GM12864 (cell line): ENCODE data around the gene NEURL1B.

ENCODE experiments used
- DNase-seq: peaks from one replicate; pipeline ENCODE4 v3.0.0-alpha.2; 2011; ENCODE audit warnings: low read depth
- H3K4me3 ChIP-seq: 2 replicates; pipeline ENCODE4 v1.5.1; 2011; ENCODE audit warnings: mild to moderate bottlenecking, low read depth, low read length, control low read depth
- TF ChIP-seq, protein P1 (sequence below): IDR thresholded peaks from 2 replicates; pipeline ENCODE4 v1.5.1; 2011; ENCODE audit warnings: low read depth, mild to moderate bottlenecking, moderate library complexity, low read length, control low read depth, inconsistent platforms; ENCODE audit errors: missing control alignments

The NEURL1B gene

DNA sequence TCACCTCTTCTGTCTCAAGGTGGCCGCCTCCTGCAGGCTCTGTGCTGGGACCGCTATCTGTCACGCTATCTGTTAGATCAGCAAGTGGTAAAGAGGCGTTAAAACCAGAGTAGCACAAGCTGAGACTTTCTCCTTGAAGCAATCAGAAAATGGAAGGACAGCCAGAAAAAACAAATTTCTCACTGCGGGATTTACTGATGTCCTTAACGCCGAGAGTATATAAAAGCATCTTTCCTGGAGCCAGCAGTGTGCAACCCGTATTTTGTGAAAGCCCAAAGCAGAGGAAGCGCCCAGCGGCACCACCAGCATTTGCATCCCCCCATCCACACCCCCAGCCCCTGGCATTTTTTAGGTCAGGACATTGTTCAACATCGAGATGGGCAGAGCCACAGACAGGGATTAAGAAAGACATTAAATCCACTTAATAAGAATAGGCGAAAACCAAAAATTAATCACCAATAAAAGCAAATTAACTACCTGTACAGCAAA lies 81.3 kb downstream of the NEURL1B start:
- H3K4me3 ChIP-seq = no peak overlapping the region
- TF ChIP-seq, protein P1, sequence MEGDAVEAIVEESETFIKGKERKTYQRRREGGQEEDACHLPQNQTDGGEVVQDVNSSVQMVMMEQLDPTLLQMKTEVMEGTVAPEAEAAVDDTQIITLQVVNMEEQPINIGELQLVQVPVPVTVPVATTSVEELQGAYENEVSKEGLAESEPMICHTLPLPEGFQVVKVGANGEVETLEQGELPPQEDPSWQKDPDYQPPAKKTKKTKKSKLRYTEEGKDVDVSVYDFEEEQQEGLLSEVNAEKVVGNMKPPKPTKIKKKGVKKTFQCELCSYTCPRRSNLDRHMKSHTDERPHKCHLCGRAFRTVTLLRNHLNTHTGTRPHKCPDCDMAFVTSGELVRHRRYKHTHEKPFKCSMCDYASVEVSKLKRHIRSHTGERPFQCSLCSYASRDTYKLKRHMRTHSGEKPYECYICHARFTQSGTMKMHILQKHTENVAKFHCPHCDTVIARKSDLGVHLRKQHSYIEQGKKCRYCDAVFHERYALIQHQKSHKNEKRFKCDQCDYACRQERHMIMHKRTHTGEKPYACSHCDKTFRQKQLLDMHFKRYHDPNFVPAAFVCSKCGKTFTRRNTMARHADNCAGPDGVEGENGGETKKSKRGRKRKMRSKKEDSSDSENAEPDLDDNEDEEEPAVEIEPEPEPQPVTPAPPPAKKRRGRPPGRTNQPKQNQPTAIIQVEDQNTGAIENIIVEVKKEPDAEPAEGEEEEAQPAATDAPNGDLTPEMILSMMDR = no peak
- no peak for DNase-seq

DNA sequence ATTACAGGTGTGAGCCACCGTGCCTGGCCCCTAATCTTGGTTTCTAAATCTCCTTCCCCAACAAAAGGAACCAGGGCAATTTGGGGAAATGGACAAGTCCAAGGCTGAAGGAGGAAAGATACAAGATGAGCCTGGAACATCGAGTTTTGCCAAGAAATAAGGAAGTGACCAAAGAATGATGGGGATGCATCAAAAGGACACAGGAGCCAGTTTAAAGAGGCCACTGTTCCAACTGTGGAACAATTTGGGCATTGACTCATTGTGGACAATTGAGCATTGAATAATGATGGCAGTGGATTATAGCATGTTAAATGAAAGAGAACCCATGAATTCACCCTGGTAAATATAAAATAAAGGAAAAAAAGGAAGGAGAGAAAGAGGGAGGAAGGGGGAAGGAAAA lies 82.4 kb downstream of the NEURL1B start:
- no peak overlapping the region for H3K4me3 ChIP-seq
- TF ChIP-seq, protein P1 = no peak
- no peak for DNase-seq

DNA sequence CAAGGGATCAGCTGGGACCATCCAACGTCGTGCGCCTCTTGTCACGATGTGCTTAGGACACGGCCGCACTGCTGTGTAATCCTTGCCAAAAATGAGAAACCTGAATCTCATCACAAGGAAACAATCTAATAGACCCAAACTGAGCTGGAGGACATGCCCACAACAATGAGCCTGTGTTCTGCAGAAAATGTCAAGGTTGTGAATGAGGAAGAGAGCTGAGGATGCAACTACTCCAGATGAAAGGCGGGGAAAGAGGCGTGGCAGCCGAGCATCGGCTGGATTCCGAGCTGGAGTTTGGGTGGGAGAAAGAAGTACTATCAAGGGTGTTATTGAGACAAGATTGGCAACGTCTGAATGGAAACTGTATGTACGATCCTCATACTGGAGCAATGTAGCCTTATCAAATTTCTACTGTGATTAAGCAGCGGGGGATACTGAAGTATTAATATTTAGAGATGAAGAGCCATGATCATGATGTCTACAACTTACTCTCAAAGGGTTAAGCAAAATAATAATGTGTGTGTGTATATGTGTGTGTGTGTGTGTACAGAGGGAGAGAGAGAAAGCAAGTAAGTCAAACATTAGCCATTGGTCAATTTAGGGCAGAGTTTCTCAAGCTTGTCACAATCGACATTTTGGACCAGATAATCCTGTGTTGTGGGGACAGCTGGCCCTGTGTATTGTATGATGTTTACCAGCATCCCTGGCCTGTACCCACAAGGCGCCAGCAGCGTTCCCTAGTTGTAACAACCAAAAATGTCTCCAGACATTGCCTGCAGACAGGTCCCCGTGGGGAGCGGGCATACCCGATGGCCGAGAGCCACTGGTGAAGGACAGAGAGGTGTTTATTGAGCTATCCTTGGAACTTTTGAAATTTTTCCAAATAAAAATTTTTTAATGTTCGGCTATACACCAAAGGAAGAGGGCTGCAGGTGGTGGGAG lies 83.5 kb downstream of the NEURL1B start:
- DNase-seq = no peak
- H3K4me3 ChIP-seq = no peak overlapping the region
- TF ChIP-seq, protein P1 = no peak

DNA sequence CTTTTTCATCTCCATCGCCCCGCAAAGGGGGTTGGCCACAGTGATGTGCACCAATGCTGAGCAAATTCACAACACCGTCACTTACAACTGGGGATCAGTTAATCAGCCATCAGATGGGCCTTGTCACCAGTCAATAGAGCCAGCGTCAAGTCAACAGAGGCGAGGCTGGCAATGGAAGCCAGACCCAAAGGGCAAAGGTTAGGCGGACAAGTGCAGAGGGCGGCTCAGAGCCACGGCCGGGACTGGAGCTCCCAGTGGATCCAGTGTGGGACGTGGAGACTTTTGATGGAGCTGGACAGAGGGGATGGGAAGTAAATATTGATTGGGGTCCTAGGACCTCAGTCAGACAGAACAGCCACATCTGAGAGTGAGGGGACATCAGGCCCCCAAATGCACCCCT lies 84.2 kb downstream of the NEURL1B start:
- no peak overlapping the region for H3K4me3 ChIP-seq
- TF ChIP-seq, protein P1 = no peak
- no peak for DNase-seq

DNA sequence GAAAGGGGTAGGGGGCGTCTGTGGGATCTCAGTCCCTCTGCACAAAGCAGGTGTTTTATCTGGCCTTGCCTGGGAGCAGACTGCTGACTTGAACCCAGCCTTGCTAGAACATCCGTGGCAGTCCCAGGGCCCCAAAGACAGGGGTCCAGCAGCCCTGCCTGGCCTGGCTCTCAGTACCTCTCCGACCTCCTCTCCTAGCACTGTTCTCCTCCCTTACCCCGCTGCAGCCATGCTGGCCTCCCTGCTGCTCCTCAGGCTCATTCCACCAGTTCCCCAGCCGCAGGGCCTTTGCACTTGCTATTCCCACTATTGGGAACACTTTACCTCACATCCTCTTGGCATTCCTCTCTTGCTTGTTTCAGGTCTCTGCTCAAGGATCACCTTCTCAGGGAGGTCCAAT lies 84.7 kb downstream of the NEURL1B start:
- TF ChIP-seq, protein P1 = no peak
- DNase-seq = no peak
- H3K4me3 ChIP-seq = no peak overlapping the region

DNA sequence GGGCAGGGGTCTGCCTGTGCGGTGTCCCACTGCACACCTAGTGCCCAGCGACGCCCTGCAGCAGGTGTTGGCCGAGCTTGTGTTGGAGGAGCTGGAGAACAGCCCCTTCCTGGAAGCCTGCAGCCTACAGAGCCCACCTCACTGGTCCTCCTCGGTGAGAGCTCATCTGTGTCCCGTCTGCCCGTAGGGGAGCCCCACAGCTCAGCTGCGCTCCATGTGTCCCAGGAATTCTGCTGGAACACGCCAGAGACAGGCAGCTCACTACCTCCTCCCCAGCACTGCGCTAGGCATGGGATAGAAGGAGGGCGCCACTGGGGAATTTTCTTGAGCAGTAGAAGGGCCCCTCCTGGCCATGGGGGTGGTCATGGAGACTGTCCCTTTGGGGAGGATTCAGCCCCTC lies 85.9 kb downstream of the NEURL1B start:
- H3K4me3 ChIP-seq = no peak overlapping the region
- DNase-seq = no peak
- TF ChIP-seq, protein P1 = no peak
